Type B pancreatic cell (in vitro differentiated cells): ENCODE results near the gene RPL26. TPM values are rescaled to one million over a fixed set of nuclear protein-coding genes. Genes with fewer than 3 reads are reported as not detected.

ENCODE experiments used
- DNase-seq: peaks from one replicate; pipeline ENCODE4 v3.0.0; 2021; ENCODE audit warnings: mixed read lengths; ENCODE audit not compliant: unreplicated experiment; ENCODE audit errors: extremely low spot score
- H3K27ac Mint-ChIP-seq: 2 replicates; pipeline ENCODE4 v1.8.0; 2021; ENCODE audit warnings: mild to moderate bottlenecking, mixed read lengths
- H3K27me3 Mint-ChIP-seq: 2 replicates; pipeline ENCODE4 v1.8.0; 2021; ENCODE audit warnings: mixed read lengths
- H3K36me3 Mint-ChIP-seq: 2 replicates; pipeline ENCODE4 v1.8.0; 2021; ENCODE audit warnings: mixed read lengths
- H3K4me1 Mint-ChIP-seq: one replicate; pipeline ENCODE4 v1.8.0; 2021; ENCODE audit warnings: mixed read lengths; ENCODE audit not compliant: unreplicated experiment
- H3K4me3 Mint-ChIP-seq: 2 replicates; pipeline ENCODE4 v1.8.0; 2021; ENCODE audit warnings: mild to moderate bottlenecking, mixed read lengths
- H3K9me3 Mint-ChIP-seq: 2 replicates; pipeline ENCODE4 v1.8.0; 2021; ENCODE audit warnings: mixed read lengths
- total RNA-seq: library from RNA; stranded (reverse); gene quantifications from 2 replicates; pipeline ENCODE4 v1.2.1, GENCODE V29; 2021; ENCODE audit warnings: low replicate concordance
- TF ChIP-seq, protein P1 (sequence below): fragments of 200-600 bp; sonication (generic); conservative IDR thresholded peaks from 2 replicates; pipeline ENCODE4 v1.5.0; 2021; ENCODE audit warnings: antibody characterized with exemption, mild to moderate bottlenecking

The RPL26 gene
- total RNA-seq, 1 donor from 2014 or later: 2,046 TPM

DNA sequence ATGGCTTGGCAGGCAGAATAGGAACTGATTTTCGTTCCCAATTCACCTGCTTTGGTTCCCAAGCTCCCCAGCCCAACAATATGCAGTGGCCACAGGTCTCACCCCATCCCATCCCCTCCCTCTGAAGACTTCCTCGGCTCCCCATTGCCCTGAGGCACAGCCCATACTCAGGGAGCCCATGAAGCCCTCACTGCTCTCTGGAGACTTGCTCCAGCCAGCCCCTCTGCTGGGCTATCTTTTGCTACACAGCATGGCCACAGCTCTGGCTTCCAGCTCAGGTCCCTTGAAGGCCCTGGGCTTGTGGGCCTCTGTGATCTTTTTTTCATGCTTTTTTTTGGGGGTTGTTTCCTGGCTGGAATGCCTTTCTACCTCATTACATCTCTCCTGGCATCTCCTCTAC lies 23.2 kb upstream of the RPL26 start:
- no peak for DNase-seq
- Mint-ChIP-seq H3K27me3 (peaks cover 7% of the 10 kb centered on the region), H3K4me1 (peaks cover 5% of the 10 kb centered on the region), H3K36me3 (no peaks in the 10 kb centered on the region), H3K4me3 (no peak overlapping the region), H3K27ac (no peak overlapping the region), H3K9me3 (no peaks in the 10 kb centered on the region)
- TF ChIP-seq, protein P1, sequence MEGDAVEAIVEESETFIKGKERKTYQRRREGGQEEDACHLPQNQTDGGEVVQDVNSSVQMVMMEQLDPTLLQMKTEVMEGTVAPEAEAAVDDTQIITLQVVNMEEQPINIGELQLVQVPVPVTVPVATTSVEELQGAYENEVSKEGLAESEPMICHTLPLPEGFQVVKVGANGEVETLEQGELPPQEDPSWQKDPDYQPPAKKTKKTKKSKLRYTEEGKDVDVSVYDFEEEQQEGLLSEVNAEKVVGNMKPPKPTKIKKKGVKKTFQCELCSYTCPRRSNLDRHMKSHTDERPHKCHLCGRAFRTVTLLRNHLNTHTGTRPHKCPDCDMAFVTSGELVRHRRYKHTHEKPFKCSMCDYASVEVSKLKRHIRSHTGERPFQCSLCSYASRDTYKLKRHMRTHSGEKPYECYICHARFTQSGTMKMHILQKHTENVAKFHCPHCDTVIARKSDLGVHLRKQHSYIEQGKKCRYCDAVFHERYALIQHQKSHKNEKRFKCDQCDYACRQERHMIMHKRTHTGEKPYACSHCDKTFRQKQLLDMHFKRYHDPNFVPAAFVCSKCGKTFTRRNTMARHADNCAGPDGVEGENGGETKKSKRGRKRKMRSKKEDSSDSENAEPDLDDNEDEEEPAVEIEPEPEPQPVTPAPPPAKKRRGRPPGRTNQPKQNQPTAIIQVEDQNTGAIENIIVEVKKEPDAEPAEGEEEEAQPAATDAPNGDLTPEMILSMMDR: no peak

DNA sequence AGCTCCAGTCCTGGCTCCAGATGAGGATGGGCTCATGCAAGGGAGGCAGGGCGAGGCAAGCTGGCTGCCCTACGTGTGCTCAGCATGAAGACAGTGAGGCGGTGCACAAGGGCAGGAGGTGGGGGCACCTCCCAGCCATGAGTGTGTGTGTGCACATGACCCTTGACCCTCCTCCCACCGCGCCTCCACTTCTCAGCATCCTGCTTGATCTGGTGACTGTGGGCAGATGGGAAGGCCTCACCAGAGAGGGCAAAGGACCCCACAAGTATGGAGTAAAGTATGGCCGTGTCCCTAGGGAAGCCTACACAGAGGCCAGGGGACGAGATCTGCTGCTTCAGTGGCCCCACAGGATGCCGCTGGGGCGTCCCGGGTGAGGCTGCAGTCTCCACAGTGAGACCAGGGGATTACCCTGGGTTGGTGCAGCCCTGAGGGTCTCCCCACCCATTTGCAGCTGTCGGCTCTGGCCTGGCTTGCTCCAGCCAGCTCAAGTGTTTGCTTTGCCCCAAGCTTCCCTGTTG lies 22.6 kb upstream of the RPL26 start:
- TF ChIP-seq, protein P1: no peak
- Mint-ChIP-seq H3K9me3 (no peaks in the 10 kb centered on the region), H3K27me3 (peaks cover 13% of the 10 kb centered on the region), H3K27ac (no peak overlapping the region), H3K36me3 (no peaks in the 10 kb centered on the region), H3K4me1 (peaks cover 5% of the 10 kb centered on the region), H3K4me3 (no peak overlapping the region)
- DNase-seq: no peak

DNA sequence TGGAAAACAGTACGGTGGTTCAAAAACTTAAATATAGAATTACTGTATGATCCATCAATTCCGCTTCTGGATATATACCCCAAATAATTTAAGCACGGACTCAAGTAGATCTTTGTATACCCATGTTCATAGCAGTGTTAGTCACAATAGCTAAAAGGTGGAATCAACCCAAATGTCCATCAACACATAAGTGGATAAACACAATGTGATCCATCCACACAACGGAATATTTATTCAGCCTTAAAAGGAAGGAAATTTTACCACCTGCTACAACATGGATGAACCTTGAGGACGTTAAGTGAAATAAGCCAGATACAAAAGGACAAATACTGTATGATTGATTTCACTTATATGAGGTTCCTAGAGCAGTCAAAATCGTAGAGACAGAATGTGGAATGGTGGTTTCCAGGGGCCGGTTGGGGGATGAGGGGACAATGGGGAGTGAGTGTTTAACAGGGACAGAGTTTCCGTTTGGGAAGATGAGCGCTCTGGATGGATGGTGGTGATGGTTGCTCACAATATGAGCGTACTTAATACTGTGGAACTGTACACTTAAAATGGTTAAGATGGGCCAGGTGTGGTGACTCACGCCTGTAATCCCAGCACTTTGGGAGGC lies 20.0 kb upstream of the RPL26 start:
- Mint-ChIP-seq H3K9me3 (no peaks in the 10 kb centered on the region), H3K36me3 (no peaks in the 10 kb centered on the region), H3K4me3 (no peak overlapping the region), H3K4me1 (no peaks in the 10 kb centered on the region), H3K27ac (no peak overlapping the region), H3K27me3 (peaks cover 23% of the 10 kb centered on the region)
- no peak for DNase-seq
- TF ChIP-seq, protein P1: peak; percentile 1

DNA sequence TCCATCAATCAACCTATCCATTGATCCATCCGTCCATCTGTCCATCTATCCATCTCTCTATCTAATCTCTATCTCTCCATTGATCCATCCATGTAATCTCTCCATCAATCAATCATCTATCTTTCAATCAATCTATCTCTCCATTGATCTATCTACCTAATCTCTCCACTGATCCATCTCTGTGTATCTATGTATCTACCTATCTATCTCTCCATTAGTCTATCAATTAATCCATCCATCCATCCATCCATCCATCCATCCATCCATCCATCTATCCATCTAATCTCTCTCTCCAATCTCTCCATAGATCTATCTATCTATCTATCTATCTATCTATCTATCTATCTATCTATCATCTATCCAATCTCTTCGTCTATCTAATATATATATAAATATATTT lies 18.1 kb upstream of the RPL26 start:
- H3K27me3 Mint-ChIP-seq: peaks cover 37% of the 10 kb centered on the region
- H3K4me3 Mint-ChIP-seq: no peak overlapping the region
- DNase-seq: no peak
- peaks cover 3% of the 10 kb centered on the region for H3K4me1 Mint-ChIP-seq
- no peaks in the 10 kb centered on the region for H3K9me3 Mint-ChIP-seq
- TF ChIP-seq, protein P1: no peak
- H3K27ac Mint-ChIP-seq: no peak overlapping the region
- no peaks in the 10 kb centered on the region for H3K36me3 Mint-ChIP-seq

DNA sequence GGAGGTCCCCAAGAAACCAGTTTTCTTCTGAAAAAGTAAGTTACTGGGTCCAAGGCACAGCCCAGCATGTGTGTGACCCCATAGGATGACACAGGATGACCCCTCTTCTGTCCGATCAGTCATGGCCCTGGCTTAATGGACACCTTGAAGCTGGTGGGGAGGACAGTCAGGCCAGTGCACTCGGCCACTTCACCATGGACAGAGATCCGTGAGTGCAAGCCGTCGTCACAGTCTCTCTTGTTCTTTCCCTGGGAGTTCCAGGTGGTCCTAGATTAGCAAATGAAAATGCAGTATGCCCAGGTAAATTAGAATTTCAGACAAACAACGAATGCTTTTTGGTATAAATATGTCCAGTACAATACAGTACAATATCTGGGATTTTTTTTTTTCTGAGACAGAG lies 16.0 kb upstream of the RPL26 start:
- H3K27ac Mint-ChIP-seq: no peak overlapping the region
- peaks cover 3% of the 10 kb centered on the region for H3K4me1 Mint-ChIP-seq
- no peaks in the 10 kb centered on the region for H3K36me3 Mint-ChIP-seq
- TF ChIP-seq, protein P1: no peak
- no peak overlapping the region for H3K4me3 Mint-ChIP-seq
- no peak for DNase-seq
- no peaks in the 10 kb centered on the region for H3K9me3 Mint-ChIP-seq
- H3K27me3 Mint-ChIP-seq: peaks cover 54% of the 10 kb centered on the region
